Stimulated activated CD8-positive, alpha-beta memory T cell treated with anti-CD3 and anti-CD28 coated beads, Interleukin-15, amount 100 ng/mL, for 1 hour (primary cell): ENCODE results near the gene NOS1AP.

Source experiments
- DNase-seq: peaks from one replicate; pipeline ENCODE4 v3.0.0-alpha.2; 2020; ENCODE audit warnings: low read depth

Gene NOS1AP

DNA sequence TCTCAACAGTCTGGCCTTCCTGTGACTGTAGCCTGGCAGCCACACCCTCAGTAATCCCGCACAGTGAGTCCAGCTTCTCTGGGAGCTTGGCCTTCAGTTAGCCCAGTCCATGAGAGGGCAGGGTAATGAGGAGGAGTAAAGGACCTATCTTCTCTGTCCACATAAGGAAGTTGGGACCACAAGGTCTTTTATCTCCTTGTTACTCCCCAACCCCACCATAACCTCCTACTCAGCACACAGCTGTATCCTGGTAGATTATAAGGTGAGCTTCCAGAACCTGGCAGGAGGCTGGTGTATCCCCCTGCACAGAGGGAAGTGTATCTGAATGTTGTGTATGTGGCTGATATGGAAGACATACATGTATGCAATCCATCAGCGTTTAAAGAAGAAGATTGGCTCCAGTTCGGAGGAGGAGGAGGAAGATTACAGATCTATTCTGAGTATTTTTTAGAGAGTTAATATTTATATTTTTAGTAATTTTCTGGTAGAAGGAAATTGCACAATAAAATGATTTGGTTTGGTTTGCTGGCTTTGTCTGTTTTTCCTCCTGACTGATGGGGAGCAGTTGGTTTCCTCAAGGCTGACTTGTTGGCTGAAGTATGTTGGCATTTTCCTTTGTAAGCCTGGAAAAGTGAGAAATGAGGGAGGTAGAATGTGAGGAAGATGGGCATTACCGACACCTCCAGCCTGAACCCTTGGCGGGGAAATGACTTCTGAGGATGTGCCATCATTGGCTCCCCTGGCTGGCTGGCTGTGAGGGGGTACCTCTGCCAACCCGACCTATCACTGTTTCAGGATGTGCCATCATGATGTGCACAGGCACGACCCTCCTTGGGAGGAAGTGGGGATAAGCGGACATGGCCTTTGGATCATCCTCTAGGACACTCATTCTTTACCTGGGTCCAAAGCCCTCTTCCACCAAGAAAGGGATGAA, 317.1 kb downstream of the NOS1AP start:
- DNase-seq: no peak

DNA sequence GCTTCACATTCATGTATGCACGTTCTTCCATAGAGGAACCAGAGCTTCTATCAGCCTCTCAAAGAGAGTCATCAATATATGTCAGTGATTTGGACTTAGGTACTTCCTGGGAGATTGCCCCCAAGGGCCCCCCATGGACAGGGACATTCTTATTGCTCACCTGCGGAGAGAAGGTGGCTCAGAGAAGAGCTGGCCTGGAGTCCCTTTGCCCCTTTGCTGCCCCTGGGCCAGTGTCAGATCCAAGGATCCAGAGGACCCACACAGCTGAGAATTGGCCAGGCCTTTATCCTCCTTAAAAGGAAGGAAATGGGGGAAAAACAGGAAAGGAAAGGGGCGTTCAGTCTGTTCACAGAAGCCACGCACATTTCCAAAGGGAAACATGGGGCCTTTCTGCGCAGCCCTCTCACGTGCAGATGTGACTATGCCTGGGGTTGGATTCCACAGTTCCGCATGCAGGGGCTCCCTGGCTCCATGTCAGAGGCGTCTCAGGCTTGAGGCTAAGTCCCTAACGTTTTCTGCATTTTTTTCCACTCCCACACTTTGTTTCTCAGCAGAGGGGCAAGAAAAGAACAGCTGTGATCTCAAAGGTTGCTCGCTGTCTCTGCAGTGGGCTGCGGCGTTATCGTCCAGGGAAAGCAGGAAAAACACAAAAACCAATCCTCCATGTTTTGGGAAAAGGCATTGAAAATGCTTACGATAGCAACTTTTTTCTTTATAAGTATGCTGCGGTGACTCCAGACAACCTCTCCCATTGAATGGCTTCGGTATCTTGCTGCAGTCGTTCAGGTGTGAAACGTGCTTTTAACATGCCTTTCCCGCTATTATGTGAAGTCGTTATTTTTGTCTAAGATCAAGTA, 318.0 kb downstream of the NOS1AP start:
- no peak for DNase-seq

DNA sequence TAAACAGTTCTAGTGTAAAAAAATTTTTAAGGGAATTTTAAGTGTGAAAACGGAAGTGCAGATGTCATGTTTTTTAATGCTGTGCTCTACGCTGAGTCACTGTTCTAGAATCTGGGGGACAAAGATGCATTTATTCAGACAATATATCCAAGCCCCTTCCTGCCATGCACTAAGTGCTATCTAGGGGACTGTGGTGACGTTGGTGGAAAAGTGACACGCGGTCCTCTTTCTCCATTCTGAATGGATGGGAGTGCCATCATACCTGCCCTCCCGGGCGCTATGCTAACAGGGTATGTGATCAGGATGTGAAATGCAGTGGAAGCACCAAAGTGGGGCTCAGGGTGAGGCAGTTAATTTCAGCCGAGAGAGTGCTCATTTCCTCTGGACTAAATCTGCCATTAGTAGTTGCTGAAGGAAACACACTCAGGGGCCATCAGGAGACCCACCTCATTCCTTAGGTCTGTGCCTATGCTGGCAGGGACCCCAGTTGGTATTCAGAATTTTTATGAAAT, 318.6 kb downstream of the NOS1AP start:
- DNase-seq: no peak

GRCh38 chr1:162388615-162389014, 319.1 kb downstream of the NOS1AP start:
- DNase-seq: no peak

DNA sequence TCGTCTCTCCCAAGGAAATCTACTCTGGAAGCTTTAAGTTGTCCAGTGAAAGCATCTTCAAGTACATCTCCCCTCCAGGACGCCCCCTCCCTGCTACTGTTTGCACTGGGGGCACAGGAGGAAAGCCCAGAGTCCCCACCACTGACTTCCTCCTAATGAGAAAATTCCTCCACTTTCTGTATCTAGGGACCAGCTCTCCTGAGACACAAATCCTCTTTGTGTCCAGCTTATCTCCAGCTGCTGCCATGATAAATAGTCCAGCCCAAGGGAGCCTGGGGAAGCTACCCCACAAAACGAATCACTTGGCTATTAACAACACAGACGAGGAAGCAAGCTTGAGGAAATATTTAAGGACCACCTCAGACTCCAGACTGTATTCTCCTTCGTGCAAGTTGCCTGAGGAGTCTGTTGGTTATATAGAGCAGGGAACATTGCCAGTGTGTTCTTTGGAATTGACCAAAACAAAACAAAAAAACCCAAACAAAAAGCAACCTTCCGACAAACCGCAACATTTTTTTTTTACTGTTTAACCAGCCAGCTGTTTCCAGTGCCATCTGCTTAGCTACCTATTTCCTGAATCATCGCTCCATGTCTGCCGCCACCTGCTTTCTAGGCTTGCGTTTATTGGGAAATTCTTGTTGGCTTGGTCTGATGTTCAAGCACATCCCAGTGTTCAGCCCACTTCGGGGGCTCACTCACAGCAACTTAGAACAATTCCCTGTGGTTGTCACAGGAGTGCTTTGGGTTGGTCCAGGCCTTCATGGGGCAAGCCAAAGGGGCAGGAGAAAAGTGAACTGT, 319.7 kb downstream of the NOS1AP start:
- no peak for DNase-seq

DNA sequence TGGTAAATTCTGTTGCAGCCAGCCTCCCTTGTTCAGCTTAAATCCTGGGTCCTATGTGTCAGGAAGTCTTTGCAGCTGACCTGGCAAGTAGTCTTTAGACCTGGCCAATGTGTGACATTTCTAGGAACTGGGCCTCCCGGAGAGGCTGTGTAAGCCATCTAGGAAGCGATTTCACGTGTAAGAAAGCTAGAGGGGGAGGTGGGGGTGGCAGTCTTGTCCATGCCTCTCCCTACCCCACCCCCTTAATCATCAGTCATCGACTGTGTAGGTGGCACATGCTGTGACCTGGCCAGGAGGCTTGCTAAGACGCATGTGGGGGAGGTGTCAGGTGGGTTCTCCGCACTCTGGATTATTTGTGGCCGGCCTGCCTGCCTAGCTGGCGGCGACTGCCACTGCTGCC, 320.5 kb downstream of the NOS1AP start:
- no peak for DNase-seq

- no peak for DNase-seq
Observed at GRCh38 chr1:162390396-162391185, 321.1 kb downstream of the NOS1AP start.

- no peak for DNase-seq
Observed at GRCh38 chr1:162391790-162392563, 322.5 kb downstream of the NOS1AP start.

GRCh38 chr1:162396201-162396906, 326.9 kb downstream of the NOS1AP start:
- no peak for DNase-seq

DNA sequence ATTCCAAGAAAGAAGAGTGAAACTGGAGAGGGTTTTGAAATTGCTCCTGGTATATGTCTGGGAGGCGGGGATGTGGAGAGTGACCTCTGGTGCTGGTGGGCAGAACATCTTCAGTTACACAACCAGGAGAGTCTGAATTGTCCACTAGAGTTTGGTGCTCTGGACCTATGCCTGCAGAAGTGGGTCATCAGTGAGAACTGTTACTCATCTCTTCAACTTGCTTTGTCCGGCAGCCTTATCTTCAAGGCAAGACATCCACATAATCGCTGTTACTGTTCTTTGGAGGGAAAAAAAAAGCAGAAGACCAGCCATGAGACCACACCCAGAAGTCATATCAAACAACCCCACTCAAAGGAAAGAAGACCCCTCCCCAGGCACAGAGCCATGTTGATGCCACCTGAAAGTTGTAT, 327.6 kb downstream of the NOS1AP start:
- DNase-seq: no peak

GRCh38 chr1:162397943-162398560, 328.6 kb downstream of the NOS1AP start:
- no peak for DNase-seq

- DNase-seq: no peak
Observed at GRCh38 chr1:162398999-162399580, 329.6 kb downstream of the NOS1AP start.

GRCh38 chr1:162400790-162401355, 331.4 kb downstream of the NOS1AP start:
- DNase-seq: no peak

GRCh38 chr1:162404550-162405160, 335.2 kb downstream of the NOS1AP start:
- DNase-seq: no peak

GRCh38 chr1:162405800-162406199, 336.3 kb downstream of the NOS1AP start:
- no peak for DNase-seq

DNA sequence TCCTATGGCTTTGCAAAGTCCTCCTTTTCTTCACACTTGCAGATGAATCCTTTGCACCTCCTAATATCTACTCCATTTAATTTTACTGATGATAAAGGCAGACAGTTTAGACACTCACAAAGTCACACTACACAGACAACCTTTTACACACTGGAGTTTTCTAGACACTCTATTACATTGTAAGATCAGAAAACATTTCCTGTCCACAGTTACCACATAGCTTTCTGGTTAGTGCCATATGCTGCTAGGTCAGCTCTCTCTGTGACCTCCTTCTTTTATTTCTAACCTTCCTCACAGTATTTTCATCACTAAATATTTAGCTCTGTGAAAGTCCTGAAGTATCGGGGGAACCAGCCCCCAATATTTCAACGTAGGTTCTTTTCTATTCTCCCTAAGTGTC, 337.3 kb downstream of the NOS1AP start:
- no peak for DNase-seq

- DNase-seq: no peak
Observed at GRCh38 chr1:162407539-162407938, 338.0 kb downstream of the NOS1AP start.

DNA sequence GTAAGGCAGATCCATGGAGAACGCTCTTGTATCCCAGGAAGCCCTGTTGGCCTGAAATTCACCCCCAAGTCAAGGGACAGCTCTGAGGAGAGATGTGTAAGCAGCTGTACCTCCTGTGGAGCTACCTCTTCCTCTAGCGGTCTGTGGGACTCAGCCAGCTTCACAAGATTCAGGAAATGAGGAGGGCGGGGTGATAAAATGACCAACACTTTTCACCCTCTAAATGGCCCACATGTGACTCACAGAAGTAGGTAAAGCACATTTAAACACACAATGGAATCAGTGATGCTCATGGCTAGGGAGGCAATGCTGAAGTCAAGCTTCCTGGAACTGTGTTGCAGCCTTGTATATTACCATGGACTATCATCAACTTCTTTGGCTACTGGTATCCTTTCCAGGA, 342.5 kb downstream of the NOS1AP start, which contains the start of gene SH2D1B:
TSS of gene SH2D1B (minus strand) at position 135 of the 400 bp plus-strand sequence. CDS start at position 15, 120 bp downstream.
- no peak for DNase-seq
